Suppressor macrophage (primary cell): Measurements from ENCODE around the gene MYH16.
"Not testable (repeated sequence)": the region's sequence is repeated elsewhere in the genome, so short reads cannot be mapped to it uniquely, and the experiment has no call there.

Source experiments
- DNase-seq, 4 experiments: peaks; one replicate each; pipeline ENCODE4 v3.0.0-alpha.2; 2020 to 2022

Gene MYH16

GRCh38 chr7:99258501-99258900 lies 14.1 kb upstream of the MYH16 start:
- no peak for DNase-seq

GRCh38 chr7:99260395-99260794 lies 12.2 kb upstream of the MYH16 start:
- DNase-seq, result no peak

- no peak for DNase-seq
Observed at GRCh38 chr7:99261646-99262045, 11.0 kb upstream of the MYH16 start.

- no peak for DNase-seq
Observed at GRCh38 chr7:99265848-99266480, 6.7 kb upstream of the MYH16 start.

GRCh38 chr7:99267481-99267840 lies 5.2 kb upstream of the MYH16 start:
- peak in 3 of 4 experiments; percentile 7 to 22 (median 20) for DNase-seq

- no peak for DNase-seq
Observed at GRCh38 chr7:99267841-99268576, 4.6 kb upstream of the MYH16 start.

- DNase-seq, result no peak
Observed at GRCh38 chr7:99268577-99268908, 4.1 kb upstream of the MYH16 start.

GRCh38 chr7:99270702-99271101 lies 1.9 kb upstream of the MYH16 start:
- no peak for DNase-seq

GRCh38 chr7:99273561-99273960 lies 922 bp downstream of the MYH16 start:
- DNase-seq, result not testable (repeated sequence)

GRCh38 chr7:99274908-99275307 lies 2.3 kb downstream of the MYH16 start:
- DNase-seq, result not testable (repeated sequence)

- no peak for DNase-seq
Observed at GRCh38 chr7:99275496-99275895, 2.9 kb downstream of the MYH16 start.

GRCh38 chr7:99278180-99278579 lies 5.5 kb downstream of the MYH16 start:
- DNase-seq, result no peak

- DNase-seq, result not testable (repeated sequence)
Observed at GRCh38 chr7:99284165-99284564, 11.5 kb downstream of the MYH16 start.

GRCh38 chr7:99287779-99288534 lies 15.3 kb downstream of the MYH16 start:
- no peak for DNase-seq

GRCh38 chr7:99289185-99289584 lies 16.5 kb downstream of the MYH16 start:
- DNase-seq, result no peak

- DNase-seq, result not testable (repeated sequence)
Observed at GRCh38 chr7:99290148-99290547, 17.5 kb downstream of the MYH16 start.

GRCh38 chr7:99290980-99291607 lies 18.5 kb downstream of the MYH16 start:
- no peak for DNase-seq

- DNase-seq, result no peak
Observed at GRCh38 chr7:99292127-99292526, 19.5 kb downstream of the MYH16 start.

- no peak for DNase-seq
Observed at GRCh38 chr7:99293167-99293566, 20.5 kb downstream of the MYH16 start.

GRCh38 chr7:99293650-99294049 lies 21.0 kb downstream of the MYH16 start:
- DNase-seq, result no peak

GRCh38 chr7:99296471-99296870 lies 23.8 kb downstream of the MYH16 start:
- DNase-seq, result no peak

GRCh38 chr7:99301496-99301895 lies 28.9 kb downstream of the MYH16 start:
- no peak for DNase-seq
